Ramos (cell line): ENCODE data around the gene DVL2.

Experiments used
- in situ Hi-C: fragments of 300-500 bp; cut with MboI; formaldehyde crosslinking; loops from one replicate; pipeline ENCODE4 v1.14.3; 2022; ENCODE audit warnings: low sequenced_read_pairs; ENCODE audit not compliant: unreplicated experiment

Gene DVL2

GRCh38 chr17:7222093-7222971, 12.0 kb downstream of the DVL2 start:
- in situ Hi-C loops: no loop called here

- in situ Hi-C loops: no loop called here
These were observed 12.8 kb downstream of the DVL2 start for GRCh38 chr17:7221278-7222092.

- in situ Hi-C loops: no loop called here
These were observed 13.6 kb downstream of the DVL2 start for GRCh38 chr17:7220593-7221277.

GRCh38 chr17:7219812-7220592, 14.3 kb downstream of the DVL2 start, which contains the start of the genes ACADVL and DLG4:
Gene ACADVL (plus strand): TSS chr17:7219938. CDS start chr17:7219985, 47 bp downstream.
Gene DLG4 (minus strand): TSS chr17:7219836.
- in situ Hi-C loops: no loop called here

- in situ Hi-C loops: no loop called here
These were observed 15.0 kb downstream of the DVL2 start for GRCh38 chr17:7219229-7219811.

GRCh38 chr17:7218758-7219157, 15.6 kb downstream of the DVL2 start:
- in situ Hi-C loops: no loop called here

GRCh38 chr17:7218166-7218565, 16.2 kb downstream of the DVL2 start:
- in situ Hi-C loops: no loop called here

GRCh38 chr17:7217113-7217987, 17.0 kb downstream of the DVL2 start:
- in situ Hi-C loops: no loop called here

GRCh38 chr17:7216242-7217112, 17.8 kb downstream of the DVL2 start:
- in situ Hi-C loops: no loop called here

GRCh38 chr17:7215652-7216180, 18.6 kb downstream of the DVL2 start:
- in situ Hi-C loops: no loop called here

- in situ Hi-C loops: no loop called here
These were observed 19.1 kb downstream of the DVL2 start for GRCh38 chr17:7215136-7215638.

- in situ Hi-C loops: no loop called here
These were observed 19.8 kb downstream of the DVL2 start for GRCh38 chr17:7214300-7215135.

GRCh38 chr17:7213895-7214299, 20.4 kb downstream of the DVL2 start:
- in situ Hi-C loops: no loop called here

GRCh38 chr17:7211491-7212273, 22.6 kb downstream of the DVL2 start:
- in situ Hi-C loops: no loop called here

GRCh38 chr17:7208754-7209460, 25.4 kb downstream of the DVL2 start:
- in situ Hi-C loops: no loop called here
